DMS79 treated with DMSO at 0.1 percent for 48 hours (cell line): ENCODE measurements around the gene DAPK2.

Experiments
- DNase-seq: peaks from one replicate; lab custom pipeline; 2025; lab: John Stamatoyannopoulos, UW

DAPK2 gene

DNA sequence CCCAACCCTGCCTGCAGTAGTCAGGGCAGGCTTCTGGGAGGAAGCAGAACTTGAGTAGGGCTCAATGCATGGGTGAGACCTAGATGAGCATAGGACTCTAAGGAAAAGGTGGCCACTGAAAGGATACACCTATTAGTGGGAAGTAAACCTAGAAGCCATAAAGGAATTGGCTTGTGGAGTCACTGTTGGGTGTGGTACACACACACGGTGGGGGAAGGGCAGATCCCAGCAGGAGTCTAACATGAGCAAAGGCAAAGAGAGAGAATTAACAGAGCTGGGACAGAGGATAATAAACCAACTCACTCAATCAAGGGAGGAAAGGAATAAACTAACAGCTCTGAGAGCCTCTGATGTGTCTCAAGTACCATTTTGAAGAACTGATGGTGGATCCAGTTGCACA, 23.1 kb downstream of the DAPK2 start:
- DNase-seq: no peak

DNA sequence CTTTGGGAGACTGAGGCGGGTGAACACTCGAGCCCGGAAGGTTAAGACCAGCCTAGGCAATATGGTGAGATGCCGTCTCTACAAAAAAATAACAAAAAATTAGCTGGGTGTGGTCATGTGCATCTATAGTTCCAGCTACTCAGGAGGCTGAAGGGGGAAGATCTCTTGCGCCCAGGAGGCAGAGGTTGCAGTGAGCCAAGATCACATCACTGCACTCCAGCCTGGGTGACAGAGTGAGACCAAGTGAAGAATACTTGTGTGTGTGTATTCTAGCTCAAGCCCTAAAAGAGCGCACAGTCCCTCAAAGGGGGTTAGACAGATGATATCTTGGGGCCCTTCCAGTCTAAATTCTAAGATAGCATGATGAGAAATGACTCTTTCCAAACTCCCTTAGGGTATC, 23.7 kb downstream of the DAPK2 start:
- DNase-seq: no peak

DNA sequence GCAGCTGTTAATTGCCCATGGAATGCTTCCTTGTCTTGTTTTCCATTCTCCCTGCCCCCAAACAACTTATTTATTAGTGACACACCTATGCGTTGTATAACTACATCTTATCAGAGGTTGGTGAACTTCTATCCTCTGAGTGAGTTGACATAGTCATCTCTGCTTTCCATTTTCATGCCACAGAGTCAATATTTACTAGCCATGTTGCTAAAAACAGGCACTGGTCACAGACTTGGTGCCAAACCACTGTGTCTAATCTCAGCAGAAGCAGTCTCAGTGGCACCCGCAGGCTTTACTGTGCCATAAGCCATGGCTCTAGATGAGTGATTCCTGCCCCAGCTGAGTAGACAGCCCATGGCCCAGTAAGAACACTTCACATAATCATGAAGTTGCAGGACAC, 26.5 kb downstream of the DAPK2 start:
- DNase-seq: no peak

DNA sequence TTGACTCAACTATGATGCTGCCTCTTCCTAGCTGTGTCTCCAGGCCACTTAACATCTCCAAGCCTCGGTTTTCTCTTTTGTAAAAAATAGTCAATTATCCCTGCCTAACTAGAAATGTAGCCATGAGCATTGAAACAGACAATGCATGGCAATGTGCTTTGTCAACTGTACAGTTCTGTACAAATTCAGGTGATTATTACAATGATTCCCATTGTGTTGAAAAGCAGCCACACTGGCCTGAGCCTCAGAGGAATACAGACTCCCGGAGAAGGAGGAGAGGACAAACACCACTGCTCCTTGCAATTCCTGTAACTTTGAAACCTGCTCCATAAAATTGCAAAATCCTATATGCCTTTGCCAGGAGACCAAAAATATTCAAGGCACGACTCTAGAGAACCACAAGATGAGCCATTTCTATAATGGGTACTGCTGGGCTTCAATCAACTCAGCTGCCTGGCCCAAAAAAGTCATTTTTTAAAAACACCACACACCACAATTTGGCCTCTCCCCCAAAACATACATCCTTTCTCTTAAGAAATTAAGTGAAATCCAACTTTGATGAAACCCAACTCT, 28.6 kb downstream of the DAPK2 start:
- no peak for DNase-seq

DNA sequence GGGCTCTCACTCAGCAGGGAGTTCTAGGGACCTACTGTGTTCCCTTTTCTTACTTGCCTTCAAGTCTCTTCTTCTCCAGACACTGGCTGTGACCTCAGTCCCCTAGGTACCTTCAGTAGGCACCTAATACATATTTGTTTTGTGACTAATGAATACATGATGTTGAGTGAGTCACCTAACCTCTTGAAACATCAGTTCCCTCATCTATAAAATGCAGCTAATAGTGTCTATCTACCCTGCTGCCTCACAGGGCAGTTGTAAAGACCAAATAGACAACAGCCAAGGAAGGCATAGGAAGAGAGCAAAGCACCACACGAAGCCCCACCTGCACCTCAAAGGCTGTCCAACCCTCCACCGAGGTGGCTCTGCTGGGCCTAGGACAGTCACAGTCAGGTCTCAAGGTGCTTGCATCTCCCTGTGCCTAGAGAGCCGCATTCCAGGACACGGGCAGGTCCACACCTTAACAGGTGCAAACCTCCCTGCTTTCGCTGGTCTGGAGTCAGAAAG, 29.1 kb downstream of the DAPK2 start:
- no peak for DNase-seq

DNA sequence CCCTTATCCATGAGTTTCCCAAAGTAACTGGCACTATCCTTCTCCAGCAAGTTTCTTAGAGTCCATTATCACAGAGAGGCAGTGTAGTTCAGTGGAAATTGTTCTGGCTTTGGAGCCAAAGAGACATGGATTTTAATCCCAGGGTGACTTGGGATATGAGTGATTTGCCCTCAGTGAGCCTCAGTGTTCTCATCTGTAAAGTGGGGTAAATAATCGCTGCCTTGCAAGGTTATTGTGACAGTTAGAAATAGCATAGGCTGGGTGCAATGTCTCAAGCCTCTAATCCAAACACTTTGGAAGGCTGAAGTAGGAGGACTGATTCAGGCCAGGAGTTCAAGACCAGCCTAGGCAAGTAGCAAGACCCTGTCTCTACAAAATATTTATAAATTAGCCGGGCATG, 30.0 kb downstream of the DAPK2 start:
- DNase-seq: no peak

DNA sequence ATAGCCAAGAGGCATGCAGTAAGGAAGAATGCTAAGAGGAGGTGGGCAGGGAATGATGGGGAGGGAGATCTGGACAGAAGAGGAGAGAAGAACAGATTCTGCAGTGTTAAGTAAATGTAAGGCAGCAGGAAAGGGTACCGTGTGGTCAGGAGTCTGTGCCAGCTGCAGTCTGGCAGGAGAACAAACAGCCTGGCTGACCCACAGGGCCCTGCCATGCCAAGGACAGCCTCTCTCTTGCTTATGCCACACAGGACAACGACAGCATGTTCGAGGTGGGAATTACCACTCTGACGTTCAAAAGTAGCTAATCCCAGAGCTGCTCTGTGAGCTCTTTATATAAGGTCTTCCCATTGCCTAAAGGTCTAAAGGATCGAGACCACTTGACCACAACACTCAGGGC, 31.3 kb downstream of the DAPK2 start:
- DNase-seq: no peak

DNA sequence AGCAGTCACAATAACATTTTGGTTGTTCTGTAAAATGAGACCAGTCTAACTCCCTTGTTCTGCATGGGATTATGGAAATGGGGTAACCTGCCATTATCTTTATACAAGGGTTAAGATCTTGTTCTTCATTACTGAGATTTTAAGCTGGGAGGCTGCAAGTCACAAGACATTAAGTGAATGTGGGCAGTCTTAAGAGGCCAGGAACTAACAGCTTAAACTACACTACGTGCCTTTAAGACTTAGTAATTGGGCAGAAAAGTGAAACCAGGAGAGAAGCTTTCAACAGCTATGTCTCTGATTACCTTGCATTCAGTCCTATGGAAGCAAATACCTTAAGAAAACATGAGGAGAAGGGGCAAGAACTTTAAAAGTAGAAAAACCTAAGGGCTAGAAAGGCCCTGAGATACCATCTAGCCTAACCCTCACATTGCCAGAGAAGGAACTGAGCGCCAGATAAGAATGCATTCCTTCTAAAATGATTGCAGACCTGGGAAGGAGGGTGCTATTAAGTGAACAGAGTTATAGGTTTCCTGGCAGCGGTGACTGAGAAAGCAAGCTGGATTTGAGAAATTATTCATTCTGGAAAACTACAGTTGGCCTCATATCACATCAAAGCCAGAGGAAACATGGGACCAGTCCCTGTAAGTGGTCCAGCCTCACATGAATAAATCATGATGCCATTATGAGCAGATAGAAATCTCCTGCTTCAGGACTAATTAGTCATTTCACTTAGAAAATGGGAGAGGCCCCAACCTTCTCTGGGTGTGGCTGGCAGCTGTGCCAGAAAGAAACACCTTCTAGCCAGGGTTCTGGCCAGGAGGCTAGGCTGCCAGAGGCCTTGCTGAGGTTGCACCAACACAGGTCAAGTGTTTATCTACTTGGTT, 32.9 kb downstream of the DAPK2 start:
- no peak for DNase-seq

DNA sequence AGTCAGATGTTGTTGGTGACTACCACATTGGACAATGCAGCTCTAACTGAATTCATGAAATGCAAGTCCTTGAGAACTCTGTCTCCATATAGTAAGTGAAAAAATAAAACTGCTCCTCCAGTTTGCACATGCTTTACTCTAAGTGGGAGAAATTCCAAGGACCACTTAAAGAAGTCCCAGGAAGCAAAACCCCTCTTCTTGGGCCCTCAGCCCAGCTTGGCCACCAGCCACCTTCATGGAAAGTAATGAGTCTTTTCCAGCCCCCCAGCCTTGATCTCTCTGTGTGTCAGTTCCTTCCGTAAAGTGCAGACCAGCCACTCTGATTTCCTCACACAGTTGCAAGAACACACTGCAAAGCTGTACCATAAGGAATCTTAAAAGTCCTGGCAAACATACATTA, 34.5 kb downstream of the DAPK2 start:
- no peak for DNase-seq

DNA sequence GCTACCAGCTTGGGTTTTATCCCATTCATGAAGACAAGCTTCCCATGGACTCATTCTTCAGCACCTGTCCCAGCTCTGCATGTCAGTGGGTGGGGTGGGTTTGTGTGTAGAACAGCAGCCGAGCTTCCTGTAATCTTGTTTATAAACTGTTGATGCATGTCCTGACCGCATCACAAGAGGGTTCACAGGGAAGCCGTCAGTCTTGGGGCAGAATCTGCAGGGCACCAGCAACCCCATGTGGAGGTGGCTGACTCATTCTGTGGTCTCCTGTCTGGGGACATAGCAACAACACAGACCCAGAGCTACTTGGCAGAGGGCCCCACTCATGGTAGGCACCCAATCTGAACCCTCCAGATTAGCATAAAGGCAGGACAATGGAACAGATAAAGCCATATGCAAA, 35.6 kb downstream of the DAPK2 start:
- peak; percentile 31 for DNase-seq

DNA sequence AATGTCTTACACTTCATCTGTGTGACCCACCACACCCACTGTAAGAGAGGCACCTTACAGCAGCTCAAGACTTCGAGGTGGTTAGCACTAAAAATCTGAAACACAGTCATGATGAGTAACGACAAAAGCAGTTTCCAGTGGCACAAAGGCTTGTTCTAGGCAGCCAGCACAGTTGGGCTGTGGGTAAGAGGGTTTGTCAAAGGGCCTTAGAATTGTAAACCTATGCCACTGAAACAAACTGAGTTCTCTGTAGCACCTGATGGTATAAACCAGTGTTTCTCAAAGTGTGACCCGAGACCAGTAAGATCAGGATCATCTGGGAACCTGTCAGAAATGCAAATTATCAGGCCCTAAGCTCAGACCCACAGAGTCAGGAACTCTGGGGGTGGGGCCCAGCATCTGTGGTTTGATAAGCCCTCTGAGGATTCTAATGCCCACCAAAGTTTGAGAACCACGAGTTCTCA, 36.5 kb downstream of the DAPK2 start:
- no peak for DNase-seq

DNA sequence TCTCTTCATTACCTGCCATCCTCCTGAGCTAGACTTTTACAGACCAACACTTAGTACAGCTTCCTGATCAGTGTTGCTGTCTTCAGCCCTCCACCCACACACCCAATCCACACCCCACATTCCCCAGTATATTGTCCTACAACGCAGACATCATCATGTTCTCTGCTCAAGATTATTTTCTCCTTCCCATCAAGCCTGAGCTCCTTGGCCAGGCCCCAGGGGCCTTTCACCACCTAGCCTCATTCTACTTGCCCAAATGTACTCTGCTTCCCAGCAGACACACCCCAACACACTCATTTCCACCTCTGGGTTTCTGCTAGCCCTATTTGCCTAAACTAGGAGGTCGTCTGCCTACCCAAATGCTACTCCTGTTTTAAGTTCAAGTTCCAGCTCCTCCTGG, 37.0 kb downstream of the DAPK2 start:
- no peak for DNase-seq

DNA sequence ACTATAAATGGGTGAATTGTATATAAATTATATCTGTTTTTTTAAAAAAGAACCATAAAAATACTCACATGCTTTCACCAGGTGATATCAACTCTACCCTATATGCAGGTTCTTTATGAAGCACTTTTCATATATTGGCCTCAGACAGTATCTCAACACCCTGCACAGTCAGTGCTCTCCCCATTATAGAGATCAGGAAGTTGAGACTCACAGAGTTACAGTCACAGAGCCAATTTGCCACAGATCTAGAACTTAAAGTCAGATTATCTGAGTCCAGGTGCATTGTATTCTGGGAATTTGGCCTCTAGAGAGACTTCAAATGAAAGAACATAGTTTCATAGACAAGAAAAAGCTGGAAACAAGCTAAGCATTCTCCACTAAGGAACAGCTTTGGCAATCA, 38.1 kb downstream of the DAPK2 start:
- DNase-seq: no peak

DNA sequence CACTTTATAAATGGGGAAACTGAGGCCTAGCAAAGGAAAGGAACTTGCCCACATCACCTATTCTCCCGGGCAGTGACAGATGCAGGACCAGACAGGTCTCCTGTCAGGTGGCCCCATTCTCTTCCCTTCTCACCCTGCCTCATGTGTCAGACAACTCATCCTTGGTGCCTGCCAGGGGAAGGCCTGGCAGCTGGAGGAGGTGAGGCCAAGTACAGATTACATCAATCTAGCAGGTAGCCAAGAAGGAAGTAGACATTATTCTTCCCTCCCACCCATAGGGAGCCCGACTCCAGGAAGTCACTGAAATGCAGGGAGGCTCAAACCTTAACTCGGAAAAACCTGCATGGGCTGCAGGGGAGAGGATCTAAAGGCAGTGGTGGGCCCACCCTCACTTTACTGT, 39.6 kb downstream of the DAPK2 start:
- DNase-seq: no peak

DNA sequence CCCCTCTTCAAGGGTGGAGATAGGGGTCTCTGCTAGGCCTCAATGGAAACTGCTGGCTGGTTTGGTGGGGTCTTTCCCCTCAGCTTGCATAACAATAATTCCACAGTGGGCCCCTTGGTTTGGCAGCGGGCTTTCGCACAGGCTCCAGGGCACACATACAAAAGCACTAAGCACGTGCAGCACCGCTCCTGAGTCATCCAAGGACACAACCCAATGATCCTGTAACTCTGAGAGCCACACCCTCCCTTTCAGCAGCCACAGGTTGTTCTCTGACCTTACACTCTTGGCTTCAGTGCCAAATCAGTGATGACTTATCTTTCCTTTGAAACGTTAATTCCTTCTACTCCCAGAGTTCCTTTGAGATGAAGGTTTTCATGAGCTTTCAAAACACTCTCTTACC, 41.7 kb downstream of the DAPK2 start:
- DNase-seq: no peak

DNA sequence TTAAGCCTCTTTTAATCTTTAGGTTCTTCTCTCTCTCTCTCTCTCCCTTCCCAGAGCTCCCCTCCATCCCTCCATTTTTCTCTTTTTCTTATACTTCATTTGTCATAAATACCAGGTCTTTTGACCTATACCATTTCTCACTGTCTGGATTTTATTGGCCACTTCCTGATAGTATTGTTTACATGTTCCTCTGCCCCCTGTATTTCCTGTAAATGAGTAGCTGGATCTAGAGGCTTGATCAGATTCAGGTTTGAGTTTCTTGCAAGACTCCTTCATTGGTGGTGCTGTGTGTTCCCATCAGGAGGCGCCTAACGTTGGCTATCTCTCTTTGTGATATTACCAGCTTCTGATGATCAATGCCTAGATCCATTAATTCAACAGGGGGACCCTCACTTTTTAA, 42.2 kb downstream of the DAPK2 start:
- no peak for DNase-seq

DNA sequence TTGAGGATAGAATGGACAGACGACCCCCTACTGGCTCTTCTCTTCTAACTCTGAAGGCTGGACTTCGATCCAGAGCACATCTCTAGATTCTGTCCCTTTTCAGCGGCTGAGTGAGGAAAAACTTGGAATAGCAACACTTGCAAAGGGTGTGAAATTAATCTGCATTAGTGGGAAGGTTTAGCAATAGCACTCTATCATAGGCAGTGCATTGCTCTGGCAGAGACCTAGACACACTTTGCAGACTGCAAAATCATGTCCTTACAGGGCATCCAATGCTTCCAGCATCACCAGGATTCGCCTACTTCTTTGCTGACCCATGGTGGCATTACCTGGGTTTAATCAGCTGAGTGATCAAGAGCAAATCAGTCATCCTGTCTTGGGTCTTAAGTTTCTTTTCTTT, 43.1 kb downstream of the DAPK2 start:
- DNase-seq: no peak

DNA sequence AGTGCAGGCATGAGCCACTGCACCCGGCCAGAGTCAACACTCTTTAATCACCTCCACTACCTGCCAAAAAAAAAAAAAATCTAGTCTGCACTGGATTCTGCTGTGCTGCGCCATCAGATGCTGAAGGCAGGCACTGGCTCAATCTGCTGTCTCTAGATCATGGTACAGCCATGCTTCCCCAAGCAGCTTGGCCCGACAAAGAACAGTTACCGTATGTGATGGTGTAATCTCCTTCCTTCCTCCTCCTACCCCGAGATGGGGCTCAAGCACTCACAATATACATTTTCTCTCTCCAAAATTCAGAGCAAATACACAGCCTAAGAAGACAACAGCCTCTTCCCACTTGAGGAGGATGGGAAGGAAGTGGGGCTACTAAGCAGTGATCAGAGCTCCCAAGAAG, 45.1 kb downstream of the DAPK2 start:
- no peak for DNase-seq

DNA sequence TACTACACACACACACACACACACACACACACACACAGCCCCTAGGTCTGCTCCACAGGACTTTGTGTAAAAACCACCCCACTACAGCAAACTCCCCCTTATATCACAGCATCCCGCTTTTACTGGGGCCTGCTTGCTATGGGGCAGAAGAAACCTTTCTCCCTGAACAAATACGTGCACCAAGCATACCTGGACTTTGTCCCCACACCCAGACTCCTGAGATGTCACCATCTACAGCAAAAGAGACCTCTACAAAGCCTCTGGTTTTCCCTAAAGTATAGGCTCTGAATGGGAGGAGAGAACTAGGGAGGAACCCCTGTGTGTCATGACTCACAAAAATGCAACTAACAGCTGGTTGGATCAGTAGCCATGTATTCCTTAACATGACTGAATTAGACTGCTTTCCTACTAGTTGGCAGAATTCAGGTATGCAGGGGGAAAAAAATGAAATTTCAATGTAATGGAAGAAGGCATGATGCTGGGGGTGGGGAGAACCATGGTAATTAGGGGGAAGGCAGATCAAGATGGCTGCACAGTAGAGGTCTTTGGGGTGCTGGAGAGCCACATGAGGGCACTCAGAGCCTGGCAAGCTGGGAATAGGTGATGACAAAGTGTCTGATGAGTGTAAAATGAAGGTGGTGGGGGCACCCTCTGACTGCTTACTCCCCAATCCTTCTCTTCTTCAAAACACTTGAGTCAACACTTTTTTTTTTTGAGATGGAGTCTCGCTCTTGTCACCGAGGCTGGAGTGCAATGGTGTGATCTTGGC, 45.9 kb downstream of the DAPK2 start:
- no peak for DNase-seq

DNA sequence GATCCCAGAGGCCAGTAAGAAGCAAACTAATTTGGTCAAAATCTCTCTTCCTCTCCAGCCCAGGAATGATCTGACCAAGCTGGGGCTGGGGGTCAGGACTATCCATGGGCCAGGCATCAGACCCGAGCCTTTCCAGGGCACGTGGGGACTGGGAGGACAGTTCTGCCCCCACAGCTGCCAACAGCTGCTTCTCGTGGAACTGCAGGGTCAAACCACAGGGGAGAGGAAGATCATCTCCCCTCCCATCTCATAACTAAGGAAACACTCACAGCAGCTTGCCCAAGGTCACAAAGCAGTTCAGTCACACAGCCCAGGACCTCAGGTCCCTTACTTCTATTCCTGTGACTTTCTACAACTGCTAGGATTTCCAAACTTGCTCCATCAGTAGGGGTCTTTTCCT, 47.1 kb downstream of the DAPK2 start:
- no peak for DNase-seq

DNA sequence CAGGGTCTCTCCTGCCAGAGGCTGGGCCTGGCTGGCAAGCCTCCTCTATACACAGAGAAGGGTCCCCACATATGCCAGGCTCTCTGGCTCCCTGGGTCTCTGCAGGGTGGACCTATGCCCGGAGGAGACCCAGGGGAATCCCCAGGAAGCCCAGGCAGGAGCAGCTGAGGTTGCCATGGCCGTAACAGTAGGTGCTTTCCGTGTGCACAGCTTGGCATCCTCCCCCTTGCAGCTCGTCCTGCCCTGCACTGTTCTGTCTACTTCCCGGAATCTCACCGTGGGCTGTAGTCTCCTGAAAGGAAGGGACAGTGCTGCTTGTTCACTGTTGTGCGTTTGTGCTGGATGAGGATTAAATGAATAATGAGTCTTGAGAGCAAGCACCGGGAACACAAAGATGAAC, 47.8 kb downstream of the DAPK2 start:
- DNase-seq: no peak

DNA sequence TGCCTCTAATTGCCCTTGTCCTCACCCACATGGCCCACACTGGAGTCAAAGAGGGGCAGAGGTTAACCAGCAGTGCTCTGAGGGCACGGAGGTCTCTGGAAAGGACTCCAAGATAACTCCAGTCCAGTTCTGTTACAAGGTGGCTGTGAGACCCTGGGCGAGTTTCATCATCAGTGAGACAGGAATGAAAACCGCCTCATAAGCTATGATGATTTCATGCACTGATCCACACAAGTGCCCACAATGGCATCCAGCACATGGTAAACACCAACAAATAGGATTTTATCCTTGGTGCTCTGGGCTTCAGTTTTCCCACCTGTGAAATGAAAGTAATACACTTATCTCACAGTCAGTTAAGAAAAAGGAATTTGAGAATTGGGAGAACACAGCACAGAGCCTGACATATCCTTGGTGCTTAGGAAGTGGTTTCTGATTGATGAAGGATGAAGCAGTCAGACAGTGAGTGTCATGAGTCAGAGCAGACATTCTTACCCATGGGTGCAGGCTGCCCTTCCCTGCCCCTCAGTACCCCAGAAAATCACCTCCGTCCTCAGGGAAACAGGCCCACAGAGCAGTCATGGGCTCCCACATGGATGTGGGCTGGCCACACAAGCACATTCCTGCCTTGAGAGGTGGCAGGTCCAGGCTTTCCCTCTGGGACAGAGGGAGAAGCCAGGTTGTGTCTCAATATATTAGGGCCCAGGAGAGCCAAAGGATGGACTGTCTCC, 48.4 kb downstream of the DAPK2 start:
- DNase-seq: no peak
